Measurements from ENCODE around the gene DMWD.
"Not testable (repeated sequence)": the region's sequence is repeated elsewhere in the genome, so short reads cannot be mapped to it uniquely, and the experiment has no call there.

The DMWD gene

DNA sequence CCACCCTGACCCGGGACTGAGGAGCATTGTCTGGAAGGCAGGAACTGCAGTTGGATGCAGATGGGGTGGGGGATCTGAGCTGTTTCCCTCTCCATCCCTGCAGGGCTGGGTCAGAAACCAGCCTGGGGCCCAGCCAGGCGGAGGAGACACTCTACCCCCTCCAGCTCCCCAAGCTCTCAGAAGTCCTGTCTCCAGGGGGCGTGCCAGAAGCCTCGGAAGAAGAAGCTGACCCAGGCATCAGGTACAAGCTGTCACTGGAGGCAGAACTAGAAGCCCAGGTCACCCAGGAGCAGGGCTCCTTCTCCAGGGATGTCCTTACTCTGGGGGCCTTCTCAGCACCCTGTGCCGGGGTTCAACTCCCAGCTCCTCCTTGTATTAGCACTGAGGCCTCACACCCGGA is 39.1 kb downstream of the DMWD start (continued):
- TF ChIP-seq, protein P1, sequence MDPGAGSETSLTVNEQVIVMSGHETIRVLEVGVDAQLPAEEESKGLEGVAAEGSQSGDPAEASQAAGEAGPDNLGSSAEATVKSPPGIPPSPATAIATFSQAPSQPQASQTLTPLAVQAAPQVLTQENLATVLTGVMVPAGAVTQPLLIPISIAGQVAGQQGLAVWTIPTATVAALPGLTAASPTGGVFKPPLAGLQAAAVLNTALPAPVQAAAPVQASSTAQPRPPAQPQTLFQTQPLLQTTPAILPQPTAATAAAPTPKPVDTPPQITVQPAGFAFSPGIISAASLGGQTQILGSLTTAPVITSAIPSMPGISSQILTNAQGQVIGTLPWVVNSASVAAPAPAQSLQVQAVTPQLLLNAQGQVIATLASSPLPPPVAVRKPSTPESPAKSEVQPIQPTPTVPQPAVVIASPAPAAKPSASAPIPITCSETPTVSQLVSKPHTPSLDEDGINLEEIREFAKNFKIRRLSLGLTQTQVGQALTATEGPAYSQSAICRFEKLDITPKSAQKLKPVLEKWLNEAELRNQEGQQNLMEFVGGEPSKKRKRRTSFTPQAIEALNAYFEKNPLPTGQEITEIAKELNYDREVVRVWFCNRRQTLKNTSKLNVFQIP (CRISPR knock-in tag; IDR thresholded peaks at IDR 0.05; ENCODE audit: borderline replicate concordance, low read depth) = no peak
- no peak for TF ChIP-seq ARNTL (CRISPR knock-in tag; IDR thresholded peaks at IDR 0.05; ENCODE audit: borderline replicate concordance, low read depth)
- TF ChIP-seq ZNF565 (CRISPR knock-in tag; conservative IDR thresholded peaks at IDR 0.05; ENCODE audit: low read depth) = no peak

DNA sequence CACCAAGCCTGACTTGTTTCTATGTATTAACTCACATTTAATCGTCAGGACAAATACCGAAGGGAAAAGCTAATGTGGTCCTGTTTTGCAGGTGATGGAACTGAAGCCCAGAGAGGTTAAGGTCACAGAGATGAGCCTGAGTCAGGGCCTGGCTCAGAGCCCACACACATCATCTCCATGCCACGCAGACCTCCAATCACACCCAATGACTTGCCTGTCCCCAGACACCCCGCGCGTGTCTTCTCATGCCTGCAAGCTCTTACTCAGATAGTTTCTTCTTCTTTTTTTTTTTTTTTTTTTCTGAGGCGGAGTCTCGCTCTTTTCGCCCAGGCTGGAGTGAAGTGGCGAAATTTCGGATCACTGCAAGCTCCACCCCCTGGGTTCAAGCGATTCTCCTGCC is 40.0 kb downstream of the DMWD start:
- TF ChIP-seq ZFP30 (CRISPR knock-in tag; IDR thresholded peaks at IDR 0.05) = no peak
- ATAC-seq = no peak

DNA sequence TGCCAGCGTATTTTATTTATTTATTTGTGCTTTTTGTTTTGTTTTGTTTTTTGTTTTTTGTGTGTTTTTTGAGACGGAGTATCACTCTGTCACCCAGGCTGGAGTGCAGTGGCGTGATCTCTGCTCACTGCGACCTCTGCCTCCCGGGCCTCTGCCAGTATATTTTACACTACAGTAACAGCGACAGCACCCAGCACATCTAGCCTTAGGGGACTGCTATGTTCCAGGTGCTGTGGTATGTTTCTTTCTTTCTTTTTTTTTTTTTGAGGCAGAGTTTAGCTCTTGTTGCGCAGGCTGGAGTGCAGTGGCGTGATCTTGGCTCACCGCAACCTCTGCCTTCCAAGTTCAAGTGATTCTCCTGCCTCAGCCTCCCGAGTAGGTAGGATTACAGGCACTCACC is 41.2 kb downstream of the DMWD start:
- not testable (repeated sequence) for ATAC-seq

DNA sequence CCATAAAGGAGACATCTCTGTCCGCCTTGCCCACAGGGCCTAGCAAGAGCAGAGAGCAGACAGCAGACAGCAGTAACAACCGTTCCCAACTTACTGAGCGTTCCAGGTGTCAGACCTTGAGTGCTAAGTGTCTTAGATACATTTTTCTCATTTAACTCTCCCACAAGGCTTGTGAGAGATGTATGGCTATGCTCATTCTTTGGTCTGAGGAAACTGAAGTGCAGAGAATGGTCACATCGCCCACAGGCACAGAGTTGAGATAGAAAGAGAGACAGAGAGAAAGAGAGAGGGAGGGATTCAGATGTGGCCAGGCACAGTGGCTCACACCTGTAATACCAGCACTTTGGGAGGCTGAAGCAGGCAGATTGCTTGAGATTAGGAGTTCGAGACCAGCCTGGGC is 45.1 kb downstream of the DMWD start:
- no peak for ATAC-seq
- TF ChIP-seq CSDC2 (CRISPR knock-in tag; IDR thresholded peaks at IDR 0.05) = no peak
- no peak for TF ChIP-seq ZNF70 (CRISPR knock-in tag; IDR thresholded peaks at IDR 0.05)
- no peak for TF ChIP-seq ZNF565 (CRISPR knock-in tag; conservative IDR thresholded peaks at IDR 0.05; ENCODE audit: low read depth)
- no peak for TF ChIP-seq ISL1 (CRISPR knock-in tag; IDR thresholded peaks at IDR 0.05)
- no peak for TF ChIP-seq ZNF8 (CRISPR knock-in tag; IDR thresholded peaks at IDR 0.05)
- TF ChIP-seq TOX (CRISPR knock-in tag; IDR thresholded peaks at IDR 0.05; ENCODE audit: borderline replicate concordance) = no peak
- TF ChIP-seq ZFP30 (CRISPR knock-in tag; IDR thresholded peaks at IDR 0.05) = no peak
- no peak for TF ChIP-seq ZFP3 (CRISPR knock-in tag; IDR thresholded peaks at IDR 0.05)
- TF ChIP-seq GLIS3 (CRISPR knock-in tag; IDR thresholded peaks at IDR 0.05) = no peak
- TF ChIP-seq, protein P2, sequence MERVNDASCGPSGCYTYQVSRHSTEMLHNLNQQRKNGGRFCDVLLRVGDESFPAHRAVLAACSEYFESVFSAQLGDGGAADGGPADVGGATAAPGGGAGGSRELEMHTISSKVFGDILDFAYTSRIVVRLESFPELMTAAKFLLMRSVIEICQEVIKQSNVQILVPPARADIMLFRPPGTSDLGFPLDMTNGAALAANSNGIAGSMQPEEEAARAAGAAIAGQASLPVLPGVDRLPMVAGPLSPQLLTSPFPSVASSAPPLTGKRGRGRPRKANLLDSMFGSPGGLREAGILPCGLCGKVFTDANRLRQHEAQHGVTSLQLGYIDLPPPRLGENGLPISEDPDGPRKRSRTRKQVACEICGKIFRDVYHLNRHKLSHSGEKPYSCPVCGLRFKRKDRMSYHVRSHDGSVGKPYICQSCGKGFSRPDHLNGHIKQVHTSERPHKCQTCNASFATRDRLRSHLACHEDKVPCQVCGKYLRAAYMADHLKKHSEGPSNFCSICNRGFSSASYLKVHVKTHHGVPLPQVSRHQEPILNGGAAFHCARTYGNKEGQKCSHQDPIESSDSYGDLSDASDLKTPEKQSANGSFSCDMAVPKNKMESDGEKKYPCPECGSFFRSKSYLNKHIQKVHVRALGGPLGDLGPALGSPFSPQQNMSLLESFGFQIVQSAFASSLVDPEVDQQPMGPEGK (CRISPR knock-in tag; IDR thresholded peaks at IDR 0.05; ENCODE audit: borderline replicate concordance) = no peak
- TF ChIP-seq, protein P3, sequence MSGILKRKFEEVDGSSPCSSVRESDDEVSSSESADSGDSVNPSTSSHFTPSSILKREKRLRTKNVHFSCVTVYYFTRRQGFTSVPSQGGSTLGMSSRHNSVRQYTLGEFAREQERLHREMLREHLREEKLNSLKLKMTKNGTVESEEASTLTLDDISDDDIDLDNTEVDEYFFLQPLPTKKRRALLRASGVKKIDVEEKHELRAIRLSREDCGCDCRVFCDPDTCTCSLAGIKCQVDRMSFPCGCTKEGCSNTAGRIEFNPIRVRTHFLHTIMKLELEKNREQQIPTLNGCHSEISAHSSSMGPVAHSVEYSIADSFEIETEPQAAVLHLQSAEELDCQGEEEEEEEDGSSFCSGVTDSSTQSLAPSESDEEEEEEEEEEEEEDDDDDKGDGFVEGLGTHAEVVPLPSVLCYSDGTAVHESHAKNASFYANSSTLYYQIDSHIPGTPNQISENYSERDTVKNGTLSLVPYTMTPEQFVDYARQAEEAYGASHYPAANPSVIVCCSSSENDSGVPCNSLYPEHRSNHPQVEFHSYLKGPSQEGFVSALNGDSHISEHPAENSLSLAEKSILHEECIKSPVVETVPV (CRISPR knock-in tag; IDR thresholded peaks at IDR 0.05) = no peak
- no peak for TF ChIP-seq ZC3H10 (CRISPR knock-in tag; IDR thresholded peaks at IDR 0.05)
- TF ChIP-seq, protein P4, sequence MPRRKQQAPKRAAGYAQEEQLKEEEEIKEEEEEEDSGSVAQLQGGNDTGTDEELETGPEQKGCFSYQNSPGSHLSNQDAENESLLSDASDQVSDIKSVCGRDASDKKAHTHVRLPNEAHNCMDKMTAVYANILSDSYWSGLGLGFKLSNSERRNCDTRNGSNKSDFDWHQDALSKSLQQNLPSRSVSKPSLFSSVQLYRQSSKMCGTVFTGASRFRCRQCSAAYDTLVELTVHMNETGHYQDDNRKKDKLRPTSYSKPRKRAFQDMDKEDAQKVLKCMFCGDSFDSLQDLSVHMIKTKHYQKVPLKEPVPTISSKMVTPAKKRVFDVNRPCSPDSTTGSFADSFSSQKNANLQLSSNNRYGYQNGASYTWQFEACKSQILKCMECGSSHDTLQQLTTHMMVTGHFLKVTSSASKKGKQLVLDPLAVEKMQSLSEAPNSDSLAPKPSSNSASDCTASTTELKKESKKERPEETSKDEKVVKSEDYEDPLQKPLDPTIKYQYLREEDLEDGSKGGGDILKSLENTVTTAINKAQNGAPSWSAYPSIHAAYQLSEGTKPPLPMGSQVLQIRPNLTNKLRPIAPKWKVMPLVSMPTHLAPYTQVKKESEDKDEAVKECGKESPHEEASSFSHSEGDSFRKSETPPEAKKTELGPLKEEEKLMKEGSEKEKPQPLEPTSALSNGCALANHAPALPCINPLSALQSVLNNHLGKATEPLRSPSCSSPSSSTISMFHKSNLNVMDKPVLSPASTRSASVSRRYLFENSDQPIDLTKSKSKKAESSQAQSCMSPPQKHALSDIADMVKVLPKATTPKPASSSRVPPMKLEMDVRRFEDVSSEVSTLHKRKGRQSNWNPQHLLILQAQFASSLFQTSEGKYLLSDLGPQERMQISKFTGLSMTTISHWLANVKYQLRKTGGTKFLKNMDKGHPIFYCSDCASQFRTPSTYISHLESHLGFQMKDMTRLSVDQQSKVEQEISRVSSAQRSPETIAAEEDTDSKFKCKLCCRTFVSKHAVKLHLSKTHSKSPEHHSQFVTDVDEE (CRISPR knock-in tag; IDR thresholded peaks at IDR 0.05) = no peak
- TF ChIP-seq RARB (CRISPR knock-in tag; IDR thresholded peaks at IDR 0.05) = no peak
- no peak for TF ChIP-seq PPARA (CRISPR knock-in tag; IDR thresholded peaks at IDR 0.05; ENCODE audit: borderline replicate concordance)
- TF ChIP-seq SNAI2 (CRISPR knock-in tag; IDR thresholded peaks at IDR 0.05) = no peak
- TF ChIP-seq, protein P1 (CRISPR knock-in tag; IDR thresholded peaks at IDR 0.05; ENCODE audit: borderline replicate concordance, low read depth) = no peak
- TF ChIP-seq, protein P5, sequence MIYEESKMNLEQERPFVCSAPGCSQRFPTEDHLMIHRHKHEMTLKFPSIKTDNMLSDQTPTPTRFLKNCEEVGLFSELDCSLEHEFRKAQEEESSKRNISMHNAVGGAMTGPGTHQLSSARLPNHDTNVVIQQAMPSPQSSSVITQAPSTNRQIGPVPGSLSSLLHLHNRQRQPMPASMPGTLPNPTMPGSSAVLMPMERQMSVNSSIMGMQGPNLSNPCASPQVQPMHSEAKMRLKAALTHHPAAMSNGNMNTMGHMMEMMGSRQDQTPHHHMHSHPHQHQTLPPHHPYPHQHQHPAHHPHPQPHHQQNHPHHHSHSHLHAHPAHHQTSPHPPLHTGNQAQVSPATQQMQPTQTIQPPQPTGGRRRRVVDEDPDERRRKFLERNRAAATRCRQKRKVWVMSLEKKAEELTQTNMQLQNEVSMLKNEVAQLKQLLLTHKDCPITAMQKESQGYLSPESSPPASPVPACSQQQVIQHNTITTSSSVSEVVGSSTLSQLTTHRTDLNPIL (CRISPR knock-in tag; IDR thresholded peaks at IDR 0.05; ENCODE audit: low read depth) = no peak

Measured in SK-N-SH treated with all-trans-retinoic acid at 6 μM for 48 hours (cell line).